ENCODE measurements around the gene DPH6. TPM values are rescaled to one million over a fixed set of nuclear protein-coding genes. Genes with fewer than 3 reads are reported as not detected.
"Not testable (repeated sequence)": the region's sequence is repeated elsewhere in the genome, so short reads cannot be mapped to it uniquely, and the experiment has no call there.

The DPH6 gene
- total RNA-seq, 2 experiments from 2014 or later = 10.5 to 10.8 TPM

- DNase-seq = no peak
- no peaks in the 10 kb centered on the region for H3K36me3 Mint-ChIP-seq (ENCODE audit: low read depth)
- no peak overlapping the region for H3K27ac Mint-ChIP-seq
- H3K4me1 Mint-ChIP-seq = no peaks in the 10 kb centered on the region
- no peak overlapping the region for H3K4me3 Mint-ChIP-seq
- H3K9me3 Mint-ChIP-seq = no peaks in the 10 kb centered on the region
- H3K27me3 Mint-ChIP-seq = no peaks in the 10 kb centered on the region
- ChIA-PET CTCF (interaction anchor here (0.7 to 2.1 kb wide), 2 partner anchors 16 to 1543 kb away, joined by 7 to 12 read pairs; no protein-coding TSS in a partner anchor), POLR2A (no interaction called here)
These were observed 85.3 kb downstream of the DPH6 start for GRCh38 chr15:35460616-35461015.

GRCh38 chr15:35458176-35458856, 87.6 kb downstream of the DPH6 start:
- H3K27ac Mint-ChIP-seq = no peak overlapping the region
- H3K4me1 Mint-ChIP-seq = no peaks in the 10 kb centered on the region
- no peak for DNase-seq
- POLR2A ChIA-PET = no interaction called here
- no peaks in the 10 kb centered on the region for H3K27me3 Mint-ChIP-seq
- no peaks in the 10 kb centered on the region for H3K36me3 Mint-ChIP-seq (ENCODE audit: low read depth)
- H3K4me3 Mint-ChIP-seq = no peak overlapping the region
- no peaks in the 10 kb centered on the region for H3K9me3 Mint-ChIP-seq
- CTCF ChIA-PET = interaction anchor here (1.8 kb wide), 1 partner anchor 13 kb away, joined by 9 read pairs; no protein-coding TSS in a partner anchor

GRCh38 chr15:35455201-35455600, 90.8 kb downstream of the DPH6 start:
- H3K27me3 Mint-ChIP-seq = no peaks in the 10 kb centered on the region
- POLR2A ChIA-PET = no interaction called here
- no peak for DNase-seq
- no peaks in the 10 kb centered on the region for H3K36me3 Mint-ChIP-seq (ENCODE audit: low read depth)
- no peaks in the 10 kb centered on the region for H3K4me1 Mint-ChIP-seq
- no peaks in the 10 kb centered on the region for H3K9me3 Mint-ChIP-seq
- CTCF ChIA-PET = no interaction called here
- no peak overlapping the region for H3K27ac Mint-ChIP-seq
- no peak overlapping the region for H3K4me3 Mint-ChIP-seq

- CTCF ChIA-PET = no interaction called here
- H3K27ac Mint-ChIP-seq = no peak overlapping the region
- no peak overlapping the region for H3K4me3 Mint-ChIP-seq
These were observed 95.5 kb downstream of the DPH6 start for GRCh38 chr15:35450492-35450891.

GRCh38 chr15:35448294-35448693, 97.7 kb downstream of the DPH6 start:
- Mint-ChIP-seq H3K27ac (no peak overlapping the region), H3K36me3 (ENCODE audit: low read depth) (no peaks in the 10 kb centered on the region), H3K4me1 (no peaks in the 10 kb centered on the region), H3K9me3 (no peaks in the 10 kb centered on the region), H3K4me3 (no peak overlapping the region), H3K27me3 (no peaks in the 10 kb centered on the region)
- DNase-seq = no peak
- ChIA-PET POLR2A (no interaction called here), CTCF (no interaction called here)

More at GRCh38 chr15:35450492-35450891, 95.5 kb downstream of the DPH6 start:
- POLR2A ChIA-PET = no interaction called here
- Mint-ChIP-seq H3K9me3 (no peaks in the 10 kb centered on the region), H3K36me3 (ENCODE audit: low read depth) (no peaks in the 10 kb centered on the region), H3K27me3 (no peaks in the 10 kb centered on the region), H3K4me1 (no peaks in the 10 kb centered on the region)
- no peak for DNase-seq

- Mint-ChIP-seq H3K9me3 (no peaks in the 10 kb centered on the region), H3K36me3 (ENCODE audit: low read depth) (no peaks in the 10 kb centered on the region), H3K4me1 (no peaks in the 10 kb centered on the region), H3K27me3 (no peaks in the 10 kb centered on the region), H3K4me3 (no peak overlapping the region), H3K27ac (no peak overlapping the region)
- DNase-seq = no peak
- POLR2A ChIA-PET = no interaction called here
- CTCF ChIA-PET = interaction anchor here (0.7 to 5.7 kb wide), 6 partner anchors 11 to 391 kb away, joined by 3 to 56 read pairs (median 12); no protein-coding TSS in a partner anchor
These were observed 100.1 kb downstream of the DPH6 start for GRCh38 chr15:35445891-35446290.

GRCh38 chr15:35444557-35445204, 101.3 kb downstream of the DPH6 start:
- POLR2A ChIA-PET = interaction anchor here (0.8 to 0.9 kb wide), 2 partner anchors 369 to 457 kb away, joined by 3 to 4 read pairs; partner anchors contain the start of gene ZNF770
- H3K9me3 Mint-ChIP-seq = no peaks in the 10 kb centered on the region
- no peaks in the 10 kb centered on the region for H3K4me1 Mint-ChIP-seq

GRCh38 chr15:35443376-35443775, 102.6 kb downstream of the DPH6 start:
- CTCF ChIA-PET = interaction anchor here (0.7 to 5.7 kb wide), 9 partner anchors 9 to 753 kb away, joined by 3 to 56 read pairs (median 9); partner anchors contain the start of gene AQR
- no peak for DNase-seq
- Mint-ChIP-seq H3K4me3 (no peak overlapping the region), H3K9me3 (no peaks in the 10 kb centered on the region), H3K27ac (no peak overlapping the region), H3K36me3 (ENCODE audit: low read depth) (no peaks in the 10 kb centered on the region), H3K27me3 (no peaks in the 10 kb centered on the region), H3K4me1 (no peaks in the 10 kb centered on the region)
- POLR2A ChIA-PET = no interaction called here

More at GRCh38 chr15:35444557-35445204, 101.3 kb downstream of the DPH6 start:
- H3K36me3 Mint-ChIP-seq (ENCODE audit: low read depth) = no peaks in the 10 kb centered on the region
- CTCF ChIA-PET = interaction anchor here (0.6 to 5.7 kb wide), 18 partner anchors 10 to 1509 kb away, joined by 3 to 56 read pairs (median 4); no protein-coding TSS in a partner anchor
- DNase-seq = no peak
- H3K27ac Mint-ChIP-seq = no peak overlapping the region
- H3K4me3 Mint-ChIP-seq = no peak overlapping the region
- no peaks in the 10 kb centered on the region for H3K27me3 Mint-ChIP-seq

GRCh38 chr15:35442742-35443141, 103.2 kb downstream of the DPH6 start:
- Mint-ChIP-seq H3K27me3 (no peaks in the 10 kb centered on the region), H3K4me1 (no peaks in the 10 kb centered on the region), H3K4me3 (no peak overlapping the region), H3K27ac (no peak overlapping the region), H3K36me3 (ENCODE audit: low read depth) (no peaks in the 10 kb centered on the region), H3K9me3 (no peaks in the 10 kb centered on the region)
- POLR2A ChIA-PET = no interaction called here
- no peak for DNase-seq
- CTCF ChIA-PET = interaction anchor here (0.9 to 5.7 kb wide), 3 partner anchors 23 to 365 kb away, joined by 3 to 56 read pairs (median 55); no protein-coding TSS in a partner anchor

- H3K9me3 Mint-ChIP-seq; DNase-seq; CTCF ChIA-PET; H3K27ac Mint-ChIP-seq; POLR2A ChIA-PET; H3K27me3 Mint-ChIP-seq; H3K4me1 Mint-ChIP-seq; H3K36me3 Mint-ChIP-seq (ENCODE audit: low read depth); H3K4me3 Mint-ChIP-seq: not testable (repeated sequence)
These were observed 104.7 kb downstream of the DPH6 start for GRCh38 chr15:35441279-35441678.

GRCh38 chr15:35440265-35440664, 105.7 kb downstream of the DPH6 start:
- Mint-ChIP-seq H3K4me3 (no peak overlapping the region), H3K27me3 (no peaks in the 10 kb centered on the region), H3K9me3 (no peaks in the 10 kb centered on the region), H3K4me1 (no peaks in the 10 kb centered on the region), H3K27ac (no peak overlapping the region), H3K36me3 (ENCODE audit: low read depth) (no peaks in the 10 kb centered on the region)
- ChIA-PET POLR2A (no interaction called here), CTCF (no interaction called here)
- no peak for DNase-seq

GRCh38 chr15:35439291-35439690, 106.7 kb downstream of the DPH6 start:
- ChIA-PET POLR2A (no interaction called here), CTCF (no interaction called here)
- Mint-ChIP-seq H3K4me3 (no peak overlapping the region), H3K4me1 (no peaks in the 10 kb centered on the region), H3K9me3 (no peaks in the 10 kb centered on the region), H3K27ac (no peak overlapping the region), H3K36me3 (ENCODE audit: low read depth) (no peaks in the 10 kb centered on the region), H3K27me3 (no peaks in the 10 kb centered on the region)
- no peak for DNase-seq

- H3K4me3 Mint-ChIP-seq = no peak overlapping the region
- no peaks in the 10 kb centered on the region for H3K9me3 Mint-ChIP-seq
- H3K27ac Mint-ChIP-seq = no peak overlapping the region
- no peaks in the 10 kb centered on the region for H3K4me1 Mint-ChIP-seq
- no peak for DNase-seq
- ChIA-PET POLR2A (no interaction called here), CTCF (no interaction called here)
- H3K36me3 Mint-ChIP-seq (ENCODE audit: low read depth) = no peaks in the 10 kb centered on the region
- no peaks in the 10 kb centered on the region for H3K27me3 Mint-ChIP-seq
These were observed 108.8 kb downstream of the DPH6 start for GRCh38 chr15:35437157-35437556.

All from activated CD4-positive, alpha-beta memory T cell treated with anti-CD3 and anti-CD28 coated beads, Interleukin-2, amount 10 ng/mL, durations not matched to agents 7 days and 5 days (primary cell).